ENCODE results near the gene EME2.

Gene EME2

GRCh38 chr16:1810536-1810935 lies 37.9 kb downstream of the EME2 start:
- no peak for TF ChIP-seq CTCF (IDR thresholded peaks at IDR 0.05)

GRCh38 chr16:1812732-1813163 lies 40.1 kb downstream of the EME2 start:
- TF ChIP-seq CTCF (IDR thresholded peaks at IDR 0.05) = peak; percentile 78

GRCh38 chr16:1815461-1815860 lies 42.9 kb downstream of the EME2 start:
- no peak for TF ChIP-seq CTCF (IDR thresholded peaks at IDR 0.05)

GRCh38 chr16:1816396-1817275 lies 44.0 kb downstream of the EME2 start:
- no peak for TF ChIP-seq CTCF (IDR thresholded peaks at IDR 0.05)

- no peak for TF ChIP-seq CTCF (IDR thresholded peaks at IDR 0.05)
Observed at GRCh38 chr16:1817276-1817589, 44.6 kb downstream of the EME2 start.

GRCh38 chr16:1817716-1818115 lies 45.1 kb downstream of the EME2 start:
- TF ChIP-seq CTCF (IDR thresholded peaks at IDR 0.05) = no peak

GRCh38 chr16:1818204-1818872 lies 45.7 kb downstream of the EME2 start:
- TF ChIP-seq CTCF (IDR thresholded peaks at IDR 0.05) = no peak

Measured in LNCAP (cell line).